NK-92 (cell line): Measurements from ENCODE around the gene LRRC2.

Experiments used
- DNase-seq: peaks from one replicate; lab custom pipeline; 2025; ENCODE audit not compliant: unreplicated experiment; lab: John Stamatoyannopoulos, UW

LRRC2 gene

DNA sequence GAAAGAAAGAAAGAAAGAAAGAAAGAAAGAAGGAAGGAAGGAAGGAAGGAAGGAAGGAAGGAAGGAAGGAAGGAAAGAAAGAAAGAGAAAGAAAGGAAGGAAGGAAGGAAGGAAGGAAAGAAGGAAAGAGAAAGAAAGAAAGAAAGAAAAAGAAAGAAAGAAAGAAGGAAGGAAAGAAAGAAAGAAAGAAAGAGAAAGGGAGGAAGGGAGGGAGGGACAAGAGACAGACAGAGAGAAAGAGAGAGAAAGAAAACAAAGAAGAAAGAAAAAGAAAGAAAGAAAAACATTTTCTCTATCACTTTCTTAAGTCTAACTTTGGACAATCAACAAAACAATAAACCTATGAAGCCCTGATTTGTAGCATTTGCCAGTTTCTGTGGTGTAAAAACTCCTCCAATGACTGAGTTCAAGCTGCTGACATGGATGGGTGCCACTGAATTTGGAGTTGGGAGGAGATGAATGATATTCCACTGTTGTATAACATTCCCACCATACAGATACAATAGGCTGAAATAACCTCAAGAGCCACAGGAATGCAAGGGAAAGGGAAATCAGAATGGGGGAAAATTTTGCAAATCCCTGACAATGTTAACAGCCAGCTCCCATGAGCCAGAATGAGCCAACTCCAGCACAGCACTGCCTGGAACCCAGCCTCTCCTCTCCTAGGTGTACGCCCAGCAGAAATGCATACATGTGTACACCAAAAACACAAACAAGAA lies 83.3 kb downstream of the LRRC2 start:
- no peak for DNase-seq

- DNase-seq = no peak
Observed at GRCh38 chr3:46481636-46482035, 84.5 kb downstream of the LRRC2 start.

GRCh38 chr3:46480491-46481195 lies 85.5 kb downstream of the LRRC2 start:
- DNase-seq = no peak

DNA sequence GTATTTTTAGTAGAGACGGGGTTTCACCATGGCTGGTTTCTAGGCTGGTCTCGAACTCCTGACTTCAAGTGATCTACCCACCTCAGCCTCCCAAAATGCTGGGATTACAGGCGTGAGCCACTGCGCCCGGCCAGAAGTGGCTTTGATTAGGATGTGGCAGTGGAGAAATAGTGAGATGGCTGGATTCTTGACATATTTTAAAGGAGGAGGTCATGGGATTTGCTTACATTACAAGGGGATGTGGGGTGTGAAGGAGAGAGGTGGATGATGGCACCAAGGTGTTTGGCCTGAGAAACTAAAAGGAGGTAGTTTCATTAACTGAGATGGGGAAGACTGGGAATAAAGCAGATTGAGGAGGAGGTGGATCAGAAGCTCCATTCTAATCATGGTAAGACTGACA lies 86.4 kb downstream of the LRRC2 start:
- DNase-seq = no peak

DNA sequence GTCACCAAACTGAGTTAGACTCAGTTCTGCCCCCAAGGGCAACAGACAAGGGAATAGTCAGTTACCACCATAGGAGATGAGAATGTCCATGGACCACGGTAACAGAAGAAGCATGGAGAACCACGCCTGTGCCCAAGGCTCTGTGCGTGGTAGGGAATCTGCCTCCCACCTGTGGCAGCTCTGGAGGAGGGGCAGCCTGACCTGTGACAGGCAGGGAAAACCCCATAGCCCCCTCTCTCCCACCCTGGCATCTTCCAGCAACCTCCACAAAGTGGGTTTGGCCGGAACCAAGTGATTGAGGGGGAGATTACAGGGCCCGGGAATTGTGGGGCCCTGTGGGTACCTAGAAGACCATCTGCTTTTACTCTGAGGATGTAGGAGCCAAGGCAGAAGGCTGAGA lies 87.1 kb downstream of the LRRC2 start:
- no peak for DNase-seq

- DNase-seq = no peak
Observed at GRCh38 chr3:46478341-46478740, 87.8 kb downstream of the LRRC2 start.

GRCh38 chr3:46477756-46478155 lies 88.3 kb downstream of the LRRC2 start:
- no peak for DNase-seq

DNA sequence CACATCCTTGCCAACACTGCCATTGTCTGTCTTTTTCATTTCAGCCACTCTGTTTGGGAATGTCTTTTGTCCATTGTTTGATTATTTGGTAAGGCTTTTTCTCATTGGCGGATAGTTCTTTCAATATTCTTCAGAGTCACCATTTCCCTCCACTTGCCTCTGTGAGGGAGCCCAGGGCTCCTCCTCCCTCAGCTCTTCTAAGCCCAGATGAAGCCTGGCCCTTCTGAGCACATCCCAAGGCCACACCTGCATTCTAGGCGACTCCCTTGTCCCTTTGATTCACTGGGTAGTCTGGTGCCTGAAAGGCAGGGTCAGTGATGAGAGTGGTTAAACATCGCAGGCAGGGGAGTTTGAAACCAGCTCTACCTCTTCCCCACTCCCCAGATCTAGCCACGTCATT lies 89.0 kb downstream of the LRRC2 start:
- no peak for DNase-seq

- DNase-seq = no peak
Observed at GRCh38 chr3:46472736-46473135, 93.4 kb downstream of the LRRC2 start.

- no peak for DNase-seq
Observed at GRCh38 chr3:46471371-46471914, 94.7 kb downstream of the LRRC2 start.

DNA sequence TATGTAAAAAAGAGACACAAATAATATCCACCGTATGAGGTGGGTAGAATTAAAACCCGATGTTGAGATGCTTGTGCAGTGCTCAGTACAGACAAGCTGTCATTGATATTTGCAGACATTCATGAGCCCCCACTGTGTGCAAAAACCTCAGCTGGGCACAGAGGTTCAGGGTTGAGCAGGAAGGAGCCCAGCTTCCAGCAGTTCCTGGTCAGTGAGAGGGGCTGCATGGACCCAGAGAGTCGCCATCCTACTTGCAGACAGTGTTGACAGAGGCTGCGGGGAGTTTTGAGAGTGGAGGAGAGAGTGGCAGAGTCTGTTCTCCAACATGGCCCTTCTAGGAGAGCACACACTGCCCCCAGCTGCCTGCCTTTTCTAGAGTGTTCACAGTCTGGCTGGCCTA lies 95.3 kb downstream of the LRRC2 start:
- no peak for DNase-seq

DNA sequence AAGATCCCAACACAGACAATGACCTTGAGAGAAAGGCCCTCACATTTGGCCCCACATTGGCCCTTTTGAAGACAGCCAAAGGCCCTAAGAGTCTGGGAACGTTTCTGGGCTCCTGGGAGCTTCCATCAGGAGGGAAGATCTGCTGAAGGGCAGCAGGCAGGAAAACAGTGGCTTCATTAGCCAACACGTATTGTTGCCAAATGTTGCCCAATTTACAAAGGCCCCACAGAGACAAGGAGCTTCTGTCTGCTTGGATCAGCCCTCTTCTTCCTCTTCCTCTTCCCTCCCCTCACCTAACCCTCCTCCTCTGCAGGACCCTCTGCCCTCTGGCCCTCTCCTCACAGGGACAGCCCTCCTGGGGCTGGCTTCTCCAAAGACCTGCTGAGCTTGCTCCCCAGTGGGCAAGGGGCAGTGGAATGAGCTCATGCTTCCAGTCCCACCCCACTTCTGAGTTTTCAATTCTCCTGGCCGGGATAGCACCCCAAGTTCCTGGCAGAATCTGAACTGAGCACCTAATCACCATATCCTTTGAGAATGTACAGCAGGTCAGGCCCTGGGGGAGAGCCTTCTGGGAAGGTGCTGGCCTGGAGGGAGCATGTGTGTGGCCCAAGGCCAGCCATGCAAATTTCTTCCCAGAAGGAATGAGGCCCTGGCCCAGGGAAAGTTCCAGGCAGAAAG lies 96.3 kb downstream of the LRRC2 start:
- DNase-seq = no peak

- no peak for DNase-seq
Observed at GRCh38 chr3:46468753-46469600, 97.1 kb downstream of the LRRC2 start.

DNA sequence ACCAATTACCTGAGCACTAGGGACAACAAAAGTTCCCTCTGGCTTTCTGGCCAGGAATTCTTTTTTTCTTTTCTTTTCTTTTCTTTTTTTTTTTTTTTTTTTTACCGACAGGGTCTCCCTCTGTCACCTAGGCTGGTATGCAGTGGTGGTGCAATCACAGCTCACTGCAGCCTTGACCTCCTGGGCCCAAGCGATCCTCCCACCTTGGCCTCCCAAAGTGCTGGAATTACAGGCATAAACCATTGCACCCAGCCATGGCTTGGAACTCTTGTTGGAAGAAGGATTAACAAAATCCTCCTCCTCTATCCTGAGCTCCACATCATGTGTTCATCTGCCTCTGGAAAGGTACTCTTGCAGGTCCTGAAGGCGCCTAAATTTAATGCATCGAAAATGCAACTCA lies 98.5 kb downstream of the LRRC2 start:
- no peak for DNase-seq

- DNase-seq = no peak
Observed at GRCh38 chr3:46466871-46467403, 99.2 kb downstream of the LRRC2 start.

DNA sequence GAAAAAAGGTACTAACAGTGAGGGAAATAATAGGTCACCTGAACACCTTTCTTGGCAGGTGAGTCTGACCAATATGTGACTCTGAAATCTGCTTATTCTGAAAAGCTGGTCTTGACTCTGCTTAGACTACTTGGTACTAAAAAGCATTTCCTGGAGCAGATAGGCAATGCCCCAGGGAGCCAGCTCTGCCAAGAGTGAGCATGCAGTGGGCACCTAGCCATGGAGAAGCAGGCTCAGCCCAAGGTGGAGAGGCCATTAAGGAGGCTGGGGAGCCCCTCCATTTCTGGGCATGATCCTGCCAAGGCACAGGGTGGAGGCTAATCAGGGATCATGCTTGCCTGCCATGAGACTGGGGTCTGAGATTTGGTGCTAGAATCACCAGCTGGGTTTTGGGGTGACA lies 99.8 kb downstream of the LRRC2 start:
- no peak for DNase-seq
